ENCODE results near the gene SEC14L1. TPM values are rescaled to one million over a fixed set of nuclear protein-coding genes. Genes with fewer than 3 reads are reported as not detected.

SEC14L1 gene
- total RNA-seq, 2 donors from 2014 or later = 96.6 to 140 TPM

- H3K36me3 Mint-ChIP-seq (ENCODE audit: low read depth) = peaks cover 14% of the 10 kb centered on the region
Observed at GRCh38 chr17:77214328-77214727, 73.6 kb downstream of the SEC14L1 start.

GRCh38 chr17:77214743-77215142 is 74.0 kb downstream of the SEC14L1 start:
- H3K27ac Mint-ChIP-seq = no peak overlapping the region

More at GRCh38 chr17:77214328-77214727, 73.6 kb downstream of the SEC14L1 start:
- no peaks in the 10 kb centered on the region for H3K9me3 ChIP-seq (ENCODE audit: control insufficient read depth, low read length, poor library complexity, severe bottlenecking)
- DNase-seq = no peak
- Mint-ChIP-seq H3K27me3 (no peaks in the 10 kb centered on the region), H3K4me3 (no peak overlapping the region), H3K27ac (no peak overlapping the region), H3K4me1 (peaks cover 3% of the 10 kb centered on the region)
- ATAC-seq = no peak

GRCh38 chr17:77215281-77215680 is 74.5 kb downstream of the SEC14L1 start:
- Mint-ChIP-seq H3K27ac (no peak overlapping the region), H3K4me3 (no peak overlapping the region), H3K36me3 (ENCODE audit: low read depth) (peaks cover 11% of the 10 kb centered on the region), H3K27me3 (no peaks in the 10 kb centered on the region), H3K4me1 (peaks cover 3% of the 10 kb centered on the region)
- DNase-seq = no peak
- no peak for ATAC-seq
- no peaks in the 10 kb centered on the region for H3K9me3 ChIP-seq (ENCODE audit: control insufficient read depth, low read length, poor library complexity, severe bottlenecking)

More at GRCh38 chr17:77214743-77215142, 74.0 kb downstream of the SEC14L1 start:
- peak; percentile 36 for ATAC-seq
- DNase-seq = no peak
- H3K9me3 ChIP-seq (ENCODE audit: control insufficient read depth, low read length, poor library complexity, severe bottlenecking) = no peaks in the 10 kb centered on the region
- Mint-ChIP-seq H3K4me1 (peaks cover 3% of the 10 kb centered on the region), H3K4me3 (no peak overlapping the region), H3K36me3 (ENCODE audit: low read depth) (peaks cover 14% of the 10 kb centered on the region), H3K27me3 (no peaks in the 10 kb centered on the region)

GRCh38 chr17:77216486-77216885 is 75.7 kb downstream of the SEC14L1 start:
- Mint-ChIP-seq H3K27ac (no peak overlapping the region), H3K36me3 (ENCODE audit: low read depth) (peaks cover 4% of the 10 kb centered on the region)

GRCh38 chr17:77217123-77217522 is 76.4 kb downstream of the SEC14L1 start:
- Mint-ChIP-seq H3K27me3 (no peaks in the 10 kb centered on the region), H3K4me3 (no peak overlapping the region), H3K27ac (no peak overlapping the region), H3K4me1 (peaks cover 3% of the 10 kb centered on the region), H3K36me3 (ENCODE audit: low read depth) (peaks cover 2% of the 10 kb centered on the region)
- ATAC-seq (no peak), DNase-seq (no peak)
- H3K9me3 ChIP-seq (ENCODE audit: control insufficient read depth, low read length, poor library complexity, severe bottlenecking) = no peaks in the 10 kb centered on the region

More at GRCh38 chr17:77216486-77216885, 75.7 kb downstream of the SEC14L1 start:
- no peak for ATAC-seq
- Mint-ChIP-seq H3K4me1 (peaks cover 3% of the 10 kb centered on the region), H3K4me3 (no peak overlapping the region), H3K27me3 (no peaks in the 10 kb centered on the region)
- DNase-seq = no peak
- H3K9me3 ChIP-seq (ENCODE audit: control insufficient read depth, low read length, poor library complexity, severe bottlenecking) = no peaks in the 10 kb centered on the region

- Mint-ChIP-seq H3K4me1 (peaks cover 3% of the 10 kb centered on the region), H3K27ac (no peak overlapping the region), H3K36me3 (ENCODE audit: low read depth) (peaks cover 2% of the 10 kb centered on the region), H3K4me3 (no peak overlapping the region), H3K27me3 (no peaks in the 10 kb centered on the region)
- DNase-seq (no peak), ATAC-seq (no peak)
- H3K9me3 ChIP-seq (ENCODE audit: control insufficient read depth, low read length, poor library complexity, severe bottlenecking) = no peaks in the 10 kb centered on the region
Observed at GRCh38 chr17:77217566-77217965, 76.8 kb downstream of the SEC14L1 start.

- no peak for DNase-seq
- H3K4me1 Mint-ChIP-seq = peaks cover 3% of the 10 kb centered on the region
- no peaks in the 10 kb centered on the region for H3K9me3 ChIP-seq (ENCODE audit: control insufficient read depth, low read length, poor library complexity, severe bottlenecking)
- ATAC-seq = no peak
- no peak overlapping the region for H3K27ac Mint-ChIP-seq
- H3K36me3 Mint-ChIP-seq (ENCODE audit: low read depth) = peaks cover 2% of the 10 kb centered on the region
- no peaks in the 10 kb centered on the region for H3K27me3 Mint-ChIP-seq
- no peak overlapping the region for H3K4me3 Mint-ChIP-seq
Observed at GRCh38 chr17:77218902-77219301, 78.1 kb downstream of the SEC14L1 start.

GRCh38 chr17:77222356-77222755 is 81.6 kb downstream of the SEC14L1 start:
- Mint-ChIP-seq H3K4me1 (peaks cover 3% of the 10 kb centered on the region), H3K36me3 (ENCODE audit: low read depth) (peaks cover 2% of the 10 kb centered on the region), H3K27me3 (no peaks in the 10 kb centered on the region), H3K27ac (peak overlapping the region; percentile 27), H3K4me3 (no peak overlapping the region)
- ATAC-seq = no peak
- H3K9me3 ChIP-seq (ENCODE audit: control insufficient read depth, low read length, poor library complexity, severe bottlenecking) = no peaks in the 10 kb centered on the region
- no peak for DNase-seq

- H3K36me3 Mint-ChIP-seq (ENCODE audit: low read depth) = peaks cover 2% of the 10 kb centered on the region
- no peak overlapping the region for H3K27ac Mint-ChIP-seq
- DNase-seq (no peak), ATAC-seq (no peak)
- H3K9me3 ChIP-seq (ENCODE audit: control insufficient read depth, low read length, poor library complexity, severe bottlenecking) = no peaks in the 10 kb centered on the region
- H3K27me3 Mint-ChIP-seq = no peaks in the 10 kb centered on the region
- peaks cover 2% of the 10 kb centered on the region for H3K4me1 Mint-ChIP-seq
- H3K4me3 Mint-ChIP-seq = no peak overlapping the region
Observed at GRCh38 chr17:77223642-77224420, 83.1 kb downstream of the SEC14L1 start.

GRCh38 chr17:77225265-77225664 is 84.5 kb downstream of the SEC14L1 start:
- DNase-seq (no peak), ATAC-seq (no peak)
- peaks cover 2% of the 10 kb centered on the region for H3K36me3 Mint-ChIP-seq (ENCODE audit: low read depth)
- no peaks in the 10 kb centered on the region for H3K27me3 Mint-ChIP-seq
- H3K9me3 ChIP-seq (ENCODE audit: control insufficient read depth, low read length, poor library complexity, severe bottlenecking) = no peaks in the 10 kb centered on the region
- no peaks in the 10 kb centered on the region for H3K4me1 Mint-ChIP-seq
- no peak overlapping the region for H3K4me3 Mint-ChIP-seq
- H3K27ac Mint-ChIP-seq = no peak overlapping the region

GRCh38 chr17:77227461-77228240 is 86.9 kb downstream of the SEC14L1 start:
- ATAC-seq (no peak), DNase-seq (no peak)
- Mint-ChIP-seq H3K4me1 (no peaks in the 10 kb centered on the region), H3K36me3 (ENCODE audit: low read depth) (peaks cover 2% of the 10 kb centered on the region), H3K27me3 (no peaks in the 10 kb centered on the region), H3K27ac (no peak overlapping the region), H3K4me3 (no peak overlapping the region)
- no peaks in the 10 kb centered on the region for H3K9me3 ChIP-seq (ENCODE audit: control insufficient read depth, low read length, poor library complexity, severe bottlenecking)

- H3K9me3 ChIP-seq (ENCODE audit: control insufficient read depth, low read length, poor library complexity, severe bottlenecking) = no peaks in the 10 kb centered on the region
- H3K27ac Mint-ChIP-seq = no peak overlapping the region
- H3K27me3 Mint-ChIP-seq = no peaks in the 10 kb centered on the region
- no peak overlapping the region for H3K4me3 Mint-ChIP-seq
- no peaks in the 10 kb centered on the region for H3K4me1 Mint-ChIP-seq
- peaks cover 2% of the 10 kb centered on the region for H3K36me3 Mint-ChIP-seq (ENCODE audit: low read depth)
- ATAC-seq (no peak), DNase-seq (no peak)
Observed at GRCh38 chr17:77228241-77228752, 87.5 kb downstream of the SEC14L1 start.

- Mint-ChIP-seq H3K4me1 (no peaks in the 10 kb centered on the region), H3K27ac (no peak overlapping the region), H3K27me3 (no peaks in the 10 kb centered on the region), H3K36me3 (ENCODE audit: low read depth) (peaks cover 2% of the 10 kb centered on the region), H3K4me3 (no peak overlapping the region)
- ATAC-seq = no peak
- H3K9me3 ChIP-seq (ENCODE audit: control insufficient read depth, low read length, poor library complexity, severe bottlenecking) = no peaks in the 10 kb centered on the region
- no peak for DNase-seq
Observed at GRCh38 chr17:77228816-77229215, 88.0 kb downstream of the SEC14L1 start.

Measured in T-helper 17 cell (primary cell).